ENCODE data around the gene MPPED2.

MPPED2 gene

DNA sequence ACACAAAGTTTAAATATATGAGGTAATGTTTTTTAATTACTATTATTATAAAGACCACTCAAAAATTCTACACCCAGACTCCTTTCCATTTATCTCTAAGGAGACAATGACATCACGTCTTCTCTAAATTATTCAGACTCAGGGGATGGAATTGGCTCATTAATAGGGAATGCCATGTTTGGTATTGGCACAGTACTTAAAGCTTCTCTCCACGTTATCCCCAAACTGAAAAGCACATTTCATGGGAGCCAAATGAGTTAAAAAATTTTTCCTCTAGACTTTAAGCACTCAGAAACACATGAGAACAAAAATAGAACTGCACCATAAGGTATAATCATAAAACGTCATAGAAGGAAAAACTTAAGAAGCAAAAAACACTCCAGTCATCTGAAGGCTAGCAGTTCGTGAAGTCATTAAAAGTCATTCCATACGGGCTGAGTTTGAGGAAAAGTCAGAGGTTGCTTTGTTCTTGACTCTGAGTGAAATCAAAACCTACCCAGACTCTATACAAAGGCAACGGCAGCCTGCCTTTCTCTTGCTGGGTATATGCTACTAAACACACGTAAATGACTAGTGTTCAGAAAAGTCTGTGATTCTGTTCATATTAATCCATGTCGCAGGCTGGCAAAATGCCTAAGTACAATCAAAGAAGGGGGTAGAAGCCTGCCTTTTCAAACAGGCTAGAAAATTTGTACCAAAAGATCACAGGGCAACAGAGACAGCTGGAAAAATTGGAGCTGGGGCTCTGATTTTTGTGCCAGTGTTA lies 8.7 kb upstream of the MPPED2 start:
- DNase-seq (ENCODE audit: insufficient read length), result no peak
- FAIRE-seq, result no peak
- TF ChIP-seq POLR2AphosphoS5 (IDR thresholded peaks at IDR 0.05; ENCODE audit: low read depth, low read length) (no peak), POLR2A (IDR thresholded peaks at IDR 0.05; ENCODE audit: low read depth, low read length) (no peak)

GRCh38 chr11:30587269-30587812 lies 1.2 kb upstream of the MPPED2 start:
- TF ChIP-seq POLR2A (IDR thresholded peaks at IDR 0.05; ENCODE audit: low read depth, low read length) (no peak), POLR2AphosphoS5 (IDR thresholded peaks at IDR 0.05; ENCODE audit: low read depth, low read length) (no peak), TAF1 (IDR thresholded peaks at IDR 0.05; ENCODE audit: borderline replicate concordance, low read depth, low read length) (no peak)
- no peak for DNase-seq (ENCODE audit: insufficient read length)
- FAIRE-seq, result peak; percentile 56

GRCh38 chr11:30585892-30586250 lies 282 bp downstream of the MPPED2 start:
- FAIRE-seq (no peak), DNase-seq (ENCODE audit: insufficient read length) (no peak)
- TF ChIP-seq POLR2A (IDR thresholded peaks at IDR 0.05; ENCODE audit: low read depth, low read length) (no peak), TAF1 (IDR thresholded peaks at IDR 0.05; ENCODE audit: borderline replicate concordance, low read depth, low read length) (no peak), POLR2AphosphoS5 (IDR thresholded peaks at IDR 0.05; ENCODE audit: low read depth, low read length) (no peak)

- TF ChIP-seq POLR2AphosphoS5 (IDR thresholded peaks at IDR 0.05; ENCODE audit: low read depth, low read length) (no peak), POLR2A (IDR thresholded peaks at IDR 0.05; ENCODE audit: low read depth, low read length) (no peak), TAF1 (IDR thresholded peaks at IDR 0.05; ENCODE audit: borderline replicate concordance, low read depth, low read length) (no peak)
- DNase-seq (ENCODE audit: insufficient read length), result peak; percentile 22
- no peak for FAIRE-seq
Measured at GRCh38 chr11:30585125-30585891, 845 bp downstream of the MPPED2 start.

DNA sequence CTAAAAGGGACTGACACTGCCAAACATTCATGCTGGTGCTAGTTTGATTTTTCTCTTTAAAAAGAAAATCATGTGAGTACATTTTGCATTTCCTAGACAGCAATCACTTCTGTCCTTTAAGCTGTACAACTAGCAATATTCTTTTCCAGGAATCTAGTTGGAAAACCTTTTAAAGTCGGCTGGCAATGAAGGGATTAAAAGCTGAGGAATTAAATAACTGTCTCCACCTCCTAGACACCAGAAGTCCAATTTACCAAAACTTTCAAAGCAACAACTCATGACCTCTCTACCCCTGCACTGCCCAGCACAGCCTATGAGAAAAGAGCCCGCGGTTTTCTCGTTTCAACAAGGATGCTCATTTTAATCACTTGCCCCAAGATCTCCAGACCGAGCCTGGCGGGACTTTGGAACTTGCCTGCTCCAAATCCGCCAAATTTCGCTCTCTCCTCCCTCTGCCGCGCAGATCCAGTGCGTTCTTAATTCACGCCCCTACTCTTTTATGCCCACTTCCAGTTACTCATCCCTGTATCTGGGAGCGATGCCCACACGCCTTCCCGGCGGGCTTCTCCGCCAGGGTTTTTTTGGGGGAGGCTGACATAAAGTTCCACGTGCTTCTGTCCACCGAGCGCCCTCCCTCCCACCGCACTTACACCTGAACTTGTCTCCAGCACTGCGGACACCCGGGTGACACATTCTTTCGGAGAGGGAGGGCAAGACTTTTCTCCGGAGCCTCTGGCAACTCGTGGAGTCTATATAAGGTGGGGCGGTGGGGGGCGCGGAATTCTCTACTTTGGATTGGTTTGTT lies 2.5 kb downstream of the MPPED2 start:
- no peak for DNase-seq (ENCODE audit: insufficient read length)
- no peak for TF ChIP-seq TAF1 (IDR thresholded peaks at IDR 0.05; ENCODE audit: borderline replicate concordance, low read depth, low read length)
- TF ChIP-seq POLR2AphosphoS5 (IDR thresholded peaks at IDR 0.05; ENCODE audit: low read depth, low read length), result no peak
- TF ChIP-seq POLR2A (IDR thresholded peaks at IDR 0.05; ENCODE audit: low read depth, low read length), result no peak
- no peak for FAIRE-seq

- FAIRE-seq (no peak), DNase-seq (ENCODE audit: insufficient read length) (no peak)
- TF ChIP-seq POLR2AphosphoS5 (IDR thresholded peaks at IDR 0.05; ENCODE audit: low read depth, low read length), result no peak
- no peak for TF ChIP-seq TAF1 (IDR thresholded peaks at IDR 0.05; ENCODE audit: borderline replicate concordance, low read depth, low read length)
- TF ChIP-seq POLR2A (IDR thresholded peaks at IDR 0.05; ENCODE audit: low read depth, low read length), result no peak
Measured at GRCh38 chr11:30582726-30583125, 3.4 kb downstream of the MPPED2 start.

DNA sequence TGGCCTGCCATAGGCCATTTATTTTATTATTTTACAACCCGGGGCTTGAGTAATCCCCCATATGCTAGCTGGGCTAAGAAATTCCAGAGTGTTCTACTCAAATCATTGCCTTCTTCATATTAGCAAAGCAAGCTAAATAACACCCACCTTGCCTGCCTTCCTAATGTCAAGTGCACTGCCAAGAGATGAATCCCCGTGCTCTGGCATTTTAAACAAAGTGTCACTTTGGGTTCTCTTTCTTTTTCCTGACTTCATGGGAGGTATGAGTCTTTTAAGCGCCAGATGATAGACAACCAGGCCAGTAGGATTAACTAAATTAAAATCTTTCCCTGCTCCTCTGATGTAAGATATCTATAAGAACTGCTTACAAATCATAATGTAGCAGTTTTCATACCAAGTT lies 4.5 kb downstream of the MPPED2 start:
- FAIRE-seq (no peak), DNase-seq (ENCODE audit: insufficient read length) (no peak)
- TF ChIP-seq TAF1 (IDR thresholded peaks at IDR 0.05; ENCODE audit: borderline replicate concordance, low read depth, low read length) (no peak), POLR2A (IDR thresholded peaks at IDR 0.05; ENCODE audit: low read depth, low read length) (no peak), POLR2AphosphoS5 (IDR thresholded peaks at IDR 0.05; ENCODE audit: low read depth, low read length) (no peak)

GRCh38 chr11:30580573-30580972 lies 5.6 kb downstream of the MPPED2 start:
- TF ChIP-seq POLR2A (IDR thresholded peaks at IDR 0.05; ENCODE audit: low read depth, low read length) (no peak), POLR2AphosphoS5 (IDR thresholded peaks at IDR 0.05; ENCODE audit: low read depth, low read length) (no peak), TAF1 (IDR thresholded peaks at IDR 0.05; ENCODE audit: borderline replicate concordance, low read depth, low read length) (no peak)
- FAIRE-seq (no peak), DNase-seq (ENCODE audit: insufficient read length) (no peak)

- DNase-seq (ENCODE audit: insufficient read length), result no peak
- TF ChIP-seq TAF1 (IDR thresholded peaks at IDR 0.05; ENCODE audit: borderline replicate concordance, low read depth, low read length) (no peak), POLR2AphosphoS5 (IDR thresholded peaks at IDR 0.05; ENCODE audit: low read depth, low read length) (no peak), POLR2A (IDR thresholded peaks at IDR 0.05; ENCODE audit: low read depth, low read length) (no peak)
- FAIRE-seq, result no peak
Measured at GRCh38 chr11:30579415-30580175, 6.6 kb downstream of the MPPED2 start.

DNA sequence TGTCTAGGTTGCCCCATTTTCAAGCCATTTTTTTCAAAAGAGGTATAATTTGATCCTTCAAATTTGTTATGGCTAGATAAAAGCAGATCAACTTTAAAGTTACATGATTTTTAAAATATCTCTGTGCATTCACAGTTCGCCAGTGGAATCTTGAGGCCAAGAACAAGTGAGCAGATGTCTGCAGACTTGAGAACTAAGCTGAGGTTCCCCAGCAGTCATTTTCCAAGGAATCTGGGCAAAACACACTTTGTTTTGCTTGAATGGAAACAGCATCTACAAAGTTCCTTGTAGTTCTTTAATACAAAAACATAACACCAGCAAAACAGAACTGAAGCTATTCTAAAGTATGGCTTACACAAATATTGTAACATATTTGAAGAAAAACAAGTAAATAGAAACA lies 7.7 kb downstream of the MPPED2 start:
- DNase-seq (ENCODE audit: insufficient read length), result no peak
- no peak for FAIRE-seq
- no peak for TF ChIP-seq TAF1 (IDR thresholded peaks at IDR 0.05; ENCODE audit: borderline replicate concordance, low read depth, low read length)
- no peak for TF ChIP-seq POLR2A (IDR thresholded peaks at IDR 0.05; ENCODE audit: low read depth, low read length)
- TF ChIP-seq POLR2AphosphoS5 (IDR thresholded peaks at IDR 0.05; ENCODE audit: low read depth, low read length), result no peak

Data from GM12892 (cell line).